Left forelimb (tissue), 1 donor: ENCODE results near the gene CAPN9.
"Not testable (repeated sequence)": the region's sequence is repeated elsewhere in the genome, so short reads cannot be mapped to it uniquely, and the experiment has no call there.

Source experiments
- DNase-seq: peaks from one replicate; pipeline ENCODE4 v3.0.0-alpha.2; 2018; ENCODE audit warnings: low spot score

CAPN9 gene

GRCh38 chr1:230711245-230711644, 35.9 kb upstream of the CAPN9 start:
- no peak for DNase-seq

GRCh38 chr1:230712470-230712942, 34.7 kb upstream of the CAPN9 start:
- no peak for DNase-seq

- DNase-seq = no peak
Observed at GRCh38 chr1:230713138-230713537, 34.0 kb upstream of the CAPN9 start.

GRCh38 chr1:230713547-230713914, 33.7 kb upstream of the CAPN9 start:
- no peak for DNase-seq

GRCh38 chr1:230713915-230714764, 33.0 kb upstream of the CAPN9 start, which contains the start of gene AGT:
AGT (minus strand) TSS chr1:230714122; CDS start chr1:230710823, 3,299 bp downstream.
- DNase-seq = peak; percentile 85

- DNase-seq = no peak
Observed at GRCh38 chr1:230715510-230715909, 31.7 kb upstream of the CAPN9 start.

GRCh38 chr1:230716453-230716852, 30.7 kb upstream of the CAPN9 start:
- not testable (repeated sequence) for DNase-seq

GRCh38 chr1:230717251-230717650, 29.9 kb upstream of the CAPN9 start:
- no peak for DNase-seq

- DNase-seq = not testable (repeated sequence)
Observed at GRCh38 chr1:230721849-230722522, 25.2 kb upstream of the CAPN9 start.

- DNase-seq = no peak
Observed at GRCh38 chr1:230725256-230726012, 21.8 kb upstream of the CAPN9 start.

- DNase-seq = no peak
Observed at GRCh38 chr1:230728710-230729392, 18.3 kb upstream of the CAPN9 start.

- DNase-seq = no peak
Observed at GRCh38 chr1:230730977-230731376, 16.2 kb upstream of the CAPN9 start.

GRCh38 chr1:230735447-230735846, 11.7 kb upstream of the CAPN9 start:
- no peak for DNase-seq

GRCh38 chr1:230737622-230738262, 9.4 kb upstream of the CAPN9 start:
- DNase-seq = no peak

- no peak for DNase-seq
Observed at GRCh38 chr1:230739564-230740290, 7.5 kb upstream of the CAPN9 start.

GRCh38 chr1:230743899-230744298, 3.3 kb upstream of the CAPN9 start:
- no peak for DNase-seq

GRCh38 chr1:230744382-230744781, 2.8 kb upstream of the CAPN9 start:
- DNase-seq = no peak

GRCh38 chr1:230745071-230745470, 2.1 kb upstream of the CAPN9 start:
- DNase-seq = no peak

- no peak for DNase-seq
Observed at GRCh38 chr1:230746617-230747016, 571 bp upstream of the CAPN9 start.
